Vagina (tissue), 2 donors: ENCODE data around the gene BPIFB6. TPM values are rescaled to one million over a fixed set of nuclear protein-coding genes. Genes with fewer than 3 reads are reported as not detected.

ENCODE experiments used
- DNase-seq, 2 donors: peaks; one replicate each; pipeline ENCODE4 v3.0.0-alpha.2; 2017; ENCODE audit errors: extremely low spot score in 2 of 2
- H3K27ac ChIP-seq: fragments of 200-600 bp; sonication (generic); one replicate; pipeline ENCODE4 v1.5.1; 2019
- H3K27me3 ChIP-seq: fragments of 200-600 bp; sonication (generic); one replicate; pipeline ENCODE4 v1.5.1; 2019
- H3K36me3 ChIP-seq, 2 donors: fragments of 200-600 bp; sonication (generic); one replicate each; pipeline ENCODE4 v1.5.1; 2017 to 2019
- H3K4me1 ChIP-seq: fragments of 200-600 bp; sonication (generic); one replicate; pipeline ENCODE4 v1.5.1; 2019
- H3K4me3 ChIP-seq, 2 donors: fragments of 200-600 bp; sonication (generic); 1 replicate in 1 of 2; 2 replicates in 1 of 2; pipeline ENCODE4 v1.5.1; 2016 to 2019
- H3K9me3 ChIP-seq: fragments of 200-600 bp; sonication (generic); one replicate; pipeline ENCODE4 v1.5.1; 2019
- CTCF ChIP-seq, 3 experiments: fragments of 450-650 bp in 2 of 3; fragments of 200-600 bp in 1 of 3; sonication (generic) in 1 of 3; IDR thresholded peaks; one replicate each; pipeline ENCODE4 v1.5.1; 2017 to 2019; ENCODE audit warnings: antibody characterized with exemption in 3 of 3, mild to moderate bottlenecking in 2 of 3, moderate library complexity in 2 of 3
- POLR2A ChIP-seq, 2 donors: fragments of 450-650 bp; IDR thresholded peaks; one replicate each; pipeline ENCODE4 v1.6.1; 2017; ENCODE audit warnings: antibody characterized with exemption in 2 of 2, mild to moderate bottlenecking in 2 of 2, moderate library complexity in 2 of 2
- POLR2AphosphoS5 ChIP-seq, 2 donors: sonication (generic); formaldehyde crosslinking; IDR thresholded peaks; one replicate each; pipeline ENCODE4 v1.9.0; 2017; ENCODE audit warnings: antibody characterized with exemption in 2 of 2, mild to moderate bottlenecking in 2 of 2, low read depth in 1 of 2; ENCODE audit not compliant: insufficient read depth in 1 of 2
- intact Hi-C: fragments of 100-400 bp; cut with DNase I; formaldehyde crosslinking; loops from one replicate; pipeline ENCODE4 v1.15.1; 2023
- total RNA-seq: library from RNA; depleted of rRNA; stranded (reverse); fragments of >200 nt; gene quantifications from one replicate; pipeline ENCODE4 v1.2.3, GENCODE V29; 2016

Gene BPIFB6, protein sequence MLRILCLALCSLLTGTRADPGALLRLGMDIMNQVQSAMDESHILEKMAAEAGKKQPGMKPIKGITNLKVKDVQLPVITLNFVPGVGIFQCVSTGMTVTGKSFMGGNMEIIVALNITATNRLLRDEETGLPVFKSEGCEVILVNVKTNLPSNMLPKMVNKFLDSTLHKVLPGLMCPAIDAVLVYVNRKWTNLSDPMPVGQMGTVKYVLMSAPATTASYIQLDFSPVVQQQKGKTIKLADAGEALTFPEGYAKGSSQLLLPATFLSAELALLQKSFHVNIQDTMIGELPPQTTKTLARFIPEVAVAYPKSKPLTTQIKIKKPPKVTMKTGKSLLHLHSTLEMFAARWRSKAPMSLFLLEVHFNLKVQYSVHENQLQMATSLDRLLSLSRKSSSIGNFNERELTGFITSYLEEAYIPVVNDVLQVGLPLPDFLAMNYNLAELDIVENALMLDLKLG
- not detected for total RNA-seq

DNA sequence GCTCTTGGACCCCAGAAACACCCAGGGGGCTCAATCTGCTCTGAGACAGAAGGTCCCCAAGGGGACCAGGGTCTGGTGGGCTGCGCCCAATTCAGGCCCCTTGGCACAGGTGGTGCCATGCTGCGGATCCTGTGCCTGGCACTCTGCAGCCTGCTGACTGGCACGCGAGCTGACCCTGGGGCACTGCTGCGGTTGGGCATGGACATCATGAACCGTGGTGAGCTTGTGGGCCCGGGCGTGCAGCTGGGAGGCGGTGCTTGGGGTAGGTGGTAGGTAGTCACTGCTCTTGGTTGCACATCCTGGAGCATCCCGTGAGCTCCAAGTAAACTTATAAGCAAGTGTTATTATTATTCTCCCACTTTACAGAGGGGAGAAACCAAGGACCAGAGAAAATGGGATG lies at the start of gene BPIFB6:
BPIFB6 (plus strand) TSS at position 118 of the 400 bp plus-strand sequence; CDS start at position 118, 0 bp downstream.
- Histone ChIP-seq H3K4me3 (no peak within 1 kb of the TSS), H3K27me3 (no peaks in the 10 kb centered on the region), H3K36me3 (no peaks in the 10 kb centered on the region), H3K9me3 (no peaks in the 10 kb centered on the region), H3K4me1 (no peaks in the 10 kb centered on the region), H3K27ac (no peak within 1 kb of the TSS)
- no peak for DNase-seq
- intact Hi-C loops = no loop called here
- TF ChIP-seq POLR2AphosphoS5 (IDR thresholded peaks at IDR 0.05; ENCODE audit: insufficient read depth in 1 of 2, low read depth in 1 of 2) (no peak), POLR2A (IDR thresholded peaks at IDR 0.05) (no peak), CTCF (IDR thresholded peaks at IDR 0.05) (no peak)

GRCh38 chr20:32982617-32983458 lies 48.6 kb upstream of the BPIFB6 start:
- intact Hi-C loops = no loop called here
- no peak overlapping the region for H3K27ac ChIP-seq
- H3K9me3 ChIP-seq = no peaks in the 10 kb centered on the region
- H3K27me3 ChIP-seq = no peaks in the 10 kb centered on the region
- no peak overlapping the region for H3K4me3 ChIP-seq
- TF ChIP-seq POLR2AphosphoS5 (IDR thresholded peaks at IDR 0.05; ENCODE audit: insufficient read depth in 1 of 2, low read depth in 1 of 2) (no peak), CTCF (IDR thresholded peaks at IDR 0.05) (no peak)
- no peaks in the 10 kb centered on the region for H3K36me3 ChIP-seq
- H3K4me1 ChIP-seq = no peaks in the 10 kb centered on the region
- DNase-seq = no peak

- DNase-seq = no peak
- TF ChIP-seq POLR2A (IDR thresholded peaks at IDR 0.05) (no peak), POLR2AphosphoS5 (IDR thresholded peaks at IDR 0.05; ENCODE audit: insufficient read depth in 1 of 2, low read depth in 1 of 2) (no peak), CTCF (IDR thresholded peaks at IDR 0.05) (no peak)
- intact Hi-C loops = no loop called here
- no peaks in the 10 kb centered on the region for H3K9me3 ChIP-seq
- no peaks in the 10 kb centered on the region for H3K27me3 ChIP-seq
- no peak overlapping the region for H3K4me3 ChIP-seq
- H3K27ac ChIP-seq = no peak overlapping the region
- H3K36me3 ChIP-seq = no peaks in the 10 kb centered on the region
- H3K4me1 ChIP-seq = no peaks in the 10 kb centered on the region
Measured at GRCh38 chr20:32983459-32984112, 47.9 kb upstream of the BPIFB6 start.

- DNase-seq = no peak
Measured at GRCh38 chr20:32984196-32984595, 47.3 kb upstream of the BPIFB6 start.

More at GRCh38 chr20:32984196-32984595, 47.3 kb upstream of the BPIFB6 start:
- Histone ChIP-seq H3K27me3 (no peaks in the 10 kb centered on the region), H3K9me3 (no peaks in the 10 kb centered on the region), H3K36me3 (no peaks in the 10 kb centered on the region), H3K27ac (no peak overlapping the region), H3K4me3 (no peak overlapping the region), H3K4me1 (no peaks in the 10 kb centered on the region)
- intact Hi-C loops = no loop called here
- TF ChIP-seq POLR2A (IDR thresholded peaks at IDR 0.05) (no peak), CTCF (IDR thresholded peaks at IDR 0.05) (no peak), POLR2AphosphoS5 (IDR thresholded peaks at IDR 0.05; ENCODE audit: insufficient read depth in 1 of 2, low read depth in 1 of 2) (no peak)
